ENCODE measurements around the gene AK4. TPM values are rescaled to one million over a fixed set of nuclear protein-coding genes. Genes with fewer than 3 reads are reported as not detected.

AK4 gene
- total RNA-seq, 1 experiment from 2014 or later: 39.2 TPM

DNA sequence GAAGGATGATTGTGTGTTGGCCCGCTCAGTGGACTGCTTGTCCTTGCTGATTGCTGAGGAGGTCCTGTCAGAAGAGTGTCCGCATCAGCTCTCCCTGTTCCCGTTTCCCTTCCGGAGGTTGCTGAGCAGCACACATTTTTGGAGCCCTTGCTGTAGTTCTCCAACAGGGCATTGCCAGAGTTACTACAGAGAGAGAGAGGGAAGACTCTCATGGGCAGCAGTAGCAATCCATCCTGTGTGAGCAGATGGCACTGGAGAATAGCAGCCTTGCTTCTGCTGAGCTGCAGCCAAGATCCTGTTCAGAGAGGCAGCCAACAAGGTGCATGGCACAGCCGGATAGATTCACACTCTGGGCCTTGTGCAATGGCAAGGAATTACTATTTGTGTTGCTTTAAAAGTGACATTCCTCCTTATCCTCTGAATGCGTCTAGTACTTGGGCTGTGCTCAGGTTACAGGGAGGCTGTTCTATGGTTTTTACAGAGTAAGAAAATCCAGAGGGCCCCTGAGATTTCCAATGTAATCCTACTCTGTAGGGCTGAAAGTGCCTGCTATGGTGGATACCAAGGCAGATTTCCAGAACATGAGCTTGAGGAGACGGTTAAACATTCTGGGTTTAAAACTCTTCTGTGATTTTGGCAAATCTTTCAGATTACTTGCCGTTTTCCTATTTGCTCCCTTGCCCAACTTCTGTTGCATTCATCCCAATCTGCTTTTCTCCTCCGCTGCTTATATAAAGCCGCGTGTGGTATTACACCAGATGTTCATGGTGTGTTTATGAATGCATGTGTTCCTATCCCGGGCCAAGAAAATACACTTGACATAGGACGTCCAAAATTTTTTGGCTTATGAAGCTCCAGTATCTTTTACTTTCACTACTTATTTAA lies 27.4 kb downstream of the AK4 start:
- no peak for DNase-seq (ENCODE audit: low read depth)

DNA sequence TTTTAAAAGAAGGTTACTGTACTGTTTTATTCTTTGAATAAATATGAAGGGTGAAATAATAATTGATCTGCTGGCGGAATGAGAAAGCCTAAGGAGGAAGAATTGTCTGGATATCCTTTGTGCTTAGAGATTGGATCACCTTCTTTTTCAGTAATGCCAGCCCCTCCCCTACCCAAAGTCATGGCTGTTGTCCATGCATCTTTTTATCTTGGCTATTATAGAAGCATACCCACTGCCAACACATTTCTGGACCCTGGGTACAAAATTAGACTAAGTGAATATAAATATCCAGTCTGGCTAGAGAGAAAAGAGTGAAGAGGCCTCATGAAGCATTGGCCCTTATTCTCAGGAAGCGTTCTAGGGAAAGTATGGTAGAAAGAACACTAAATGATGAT lies 28.1 kb downstream of the AK4 start:
- DNase-seq (ENCODE audit: low read depth): no peak

GRCh38 chr1:65176591-65176990 lies 28.6 kb downstream of the AK4 start:
- DNase-seq (ENCODE audit: low read depth): no peak

DNA sequence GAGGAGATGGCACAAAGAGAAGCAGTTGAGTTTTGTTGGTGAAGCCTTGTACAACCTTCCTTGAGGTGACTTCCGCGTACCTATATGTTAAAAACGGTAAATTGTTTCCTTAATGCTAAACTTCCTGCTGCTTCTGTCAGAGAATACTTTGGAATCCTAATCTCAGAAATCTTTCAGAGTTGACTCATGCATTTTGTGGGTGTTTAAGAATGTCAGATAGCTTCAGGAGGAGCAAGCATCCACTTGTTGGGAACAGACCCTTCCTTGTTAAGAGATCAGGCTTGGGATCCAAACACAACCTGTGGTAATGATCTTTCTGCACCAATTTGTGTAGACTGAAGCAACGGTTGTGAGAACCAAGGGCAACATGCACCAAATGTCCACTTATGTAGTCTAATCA lies 29.5 kb downstream of the AK4 start:
- DNase-seq (ENCODE audit: low read depth): peak; percentile 93

DNA sequence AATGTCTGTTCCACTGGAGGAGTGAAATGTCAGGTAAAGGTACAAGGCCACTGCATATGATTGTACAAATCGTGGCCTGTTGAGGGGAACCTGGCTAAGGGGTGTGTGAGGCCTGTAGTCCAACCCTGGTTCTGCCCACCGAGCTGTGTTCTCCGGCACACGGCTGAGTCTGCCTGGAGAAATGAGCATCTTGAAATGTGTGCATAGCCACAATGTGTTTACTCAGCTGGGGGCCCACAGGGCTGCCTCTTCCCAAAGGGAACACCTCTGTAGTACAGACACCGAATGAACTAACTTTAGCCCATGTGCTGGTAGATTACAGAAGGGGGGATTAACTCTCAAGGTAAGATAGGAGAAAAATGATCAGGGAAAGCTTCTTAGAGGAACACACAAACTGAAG lies 30.2 kb downstream of the AK4 start:
- no peak for DNase-seq (ENCODE audit: low read depth)

DNA sequence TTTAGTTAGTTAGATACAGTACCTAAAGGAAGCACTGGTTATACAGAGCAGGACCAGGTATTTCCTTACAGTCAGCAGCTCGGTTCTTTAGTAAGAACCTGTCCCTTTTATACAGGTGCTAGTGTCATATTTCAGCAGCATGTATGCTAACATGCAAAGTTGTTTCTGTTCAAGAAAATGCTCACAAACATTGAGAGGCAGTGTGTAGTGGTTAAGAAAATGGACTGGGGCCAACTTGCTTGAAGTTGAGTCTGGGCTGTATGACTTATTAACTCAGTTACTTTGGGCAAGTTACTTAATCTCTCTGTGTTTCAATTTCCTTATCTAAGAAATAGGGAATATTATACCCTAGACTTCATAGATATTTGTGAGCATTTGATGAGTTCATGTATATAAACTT lies 31.1 kb downstream of the AK4 start:
- no peak for DNase-seq (ENCODE audit: low read depth)

DNA sequence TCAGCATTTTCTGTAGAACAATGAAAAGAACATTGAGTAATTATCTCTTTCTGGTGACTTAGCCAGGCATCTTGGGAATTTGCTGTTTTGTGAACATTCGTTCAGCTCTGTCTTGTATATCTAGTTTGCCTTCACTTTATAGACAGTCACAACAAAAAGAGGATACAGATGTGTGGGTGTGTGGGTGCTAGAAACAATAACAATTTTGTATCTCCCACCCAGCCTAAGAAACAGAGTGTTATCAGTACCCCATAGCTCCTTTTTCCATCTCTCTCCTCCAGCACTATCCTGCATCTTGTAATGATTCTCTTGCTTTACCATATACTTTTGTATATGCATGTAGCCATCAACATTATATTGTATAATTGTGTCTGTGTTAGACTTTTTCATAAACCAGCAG lies 33.0 kb downstream of the AK4 start:
- DNase-seq (ENCODE audit: low read depth): no peak

DNA sequence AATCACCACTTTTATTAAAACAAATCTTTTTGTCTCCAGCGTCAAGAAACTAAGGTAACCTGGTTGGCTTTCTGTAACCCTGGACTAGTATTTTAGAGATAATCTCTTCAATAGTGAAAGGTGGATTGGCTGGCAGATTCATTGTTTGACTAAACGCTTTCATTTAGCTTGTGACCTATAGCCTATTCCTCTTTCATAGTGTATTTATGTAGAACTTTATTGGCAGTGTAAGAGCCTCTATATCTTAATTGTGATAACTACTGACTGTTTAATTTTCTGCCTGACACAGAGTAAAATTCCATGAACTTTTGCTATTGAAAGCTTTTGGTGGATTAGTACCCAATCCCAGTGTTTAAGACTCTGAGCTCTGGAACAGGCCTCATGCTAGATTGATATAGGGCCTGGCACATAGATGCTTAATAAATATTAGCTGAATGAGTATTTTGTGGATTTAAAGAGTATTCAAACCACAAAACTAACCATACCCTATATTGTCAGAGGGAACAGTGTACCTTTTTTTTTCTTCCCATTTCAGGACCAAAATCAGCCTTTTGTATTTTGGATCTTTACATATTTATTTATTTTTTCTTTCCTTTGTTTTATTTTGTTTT lies 34.8 kb downstream of the AK4 start:
- DNase-seq (ENCODE audit: low read depth): no peak

- DNase-seq (ENCODE audit: low read depth): no peak
These were observed 41.6 kb downstream of the AK4 start for GRCh38 chr1:65189576-65190115.

DNA sequence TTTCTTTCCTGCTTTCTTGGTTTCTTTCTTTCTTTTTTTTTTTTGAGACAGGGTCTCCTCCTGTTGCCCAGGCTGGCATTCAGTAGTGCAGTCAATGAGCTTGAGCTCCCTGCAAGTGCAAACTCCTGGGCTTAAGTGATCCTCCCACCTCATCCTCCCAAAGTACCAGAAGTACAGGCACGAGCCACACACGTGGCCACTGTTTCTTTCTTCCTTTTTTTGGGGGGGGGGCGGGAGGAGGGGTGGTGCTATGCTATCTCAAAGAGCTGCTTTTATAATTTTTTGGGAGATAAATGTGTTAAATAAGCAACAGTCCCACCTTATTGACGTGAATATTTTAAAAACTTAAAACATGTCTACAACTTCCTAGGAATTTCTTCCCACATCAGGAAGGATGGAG lies 42.2 kb downstream of the AK4 start:
- DNase-seq (ENCODE audit: low read depth): no peak

DNA sequence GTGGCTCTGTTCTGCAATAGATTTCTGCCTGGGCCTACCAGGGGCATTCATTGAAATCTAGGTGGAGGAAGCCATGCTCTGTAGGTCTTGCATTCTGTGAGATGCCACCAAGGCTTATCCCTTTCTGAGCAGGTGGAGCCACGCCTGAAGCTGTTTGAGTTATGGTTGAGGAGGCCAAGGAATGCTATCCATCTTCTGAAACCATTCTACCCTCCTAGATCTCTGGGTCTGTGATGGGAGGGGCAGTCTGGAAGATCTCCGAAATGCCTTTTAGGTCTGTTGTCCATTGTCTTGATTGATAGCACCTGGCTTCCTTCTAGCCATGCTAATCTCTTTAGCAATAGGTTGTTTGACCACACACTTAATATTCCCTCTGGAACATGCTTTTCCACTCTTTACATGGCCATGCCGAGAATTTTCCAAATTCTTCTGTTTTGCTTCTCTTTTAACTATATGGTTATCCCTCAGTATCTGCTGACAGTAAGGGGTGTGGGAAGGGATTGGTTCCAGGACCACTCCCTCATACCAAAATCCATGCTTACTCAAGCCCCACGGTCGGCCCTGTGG lies 45.2 kb downstream of the AK4 start:
- no peak for DNase-seq (ENCODE audit: low read depth)

- DNase-seq (ENCODE audit: low read depth): peak; percentile 55
These were observed 47.8 kb downstream of the AK4 start for GRCh38 chr1:65195495-65196417.

- DNase-seq (ENCODE audit: low read depth): no peak
These were observed 48.9 kb downstream of the AK4 start for GRCh38 chr1:65196926-65197325.

- DNase-seq (ENCODE audit: low read depth): no peak
These were observed 49.6 kb downstream of the AK4 start for GRCh38 chr1:65197636-65198035.

DNA sequence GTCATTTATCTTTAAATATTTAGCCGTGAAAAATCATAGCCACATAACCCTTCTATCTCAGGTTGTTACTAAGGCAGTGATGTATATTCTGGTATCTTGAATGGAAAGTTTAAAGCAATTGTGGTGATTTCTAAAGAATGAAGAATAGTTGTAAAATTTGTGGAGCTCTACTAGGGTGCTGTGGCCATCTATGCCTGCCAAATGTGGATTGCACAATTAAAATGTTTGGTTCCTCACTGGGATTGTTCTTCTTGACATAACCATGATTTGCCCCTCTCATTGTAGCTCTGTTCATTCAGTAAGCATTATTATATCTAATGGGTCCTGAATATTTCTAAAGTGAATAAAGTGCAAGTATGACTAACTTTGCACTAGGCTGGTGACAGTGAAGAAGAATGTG lies 50.1 kb downstream of the AK4 start:
- no peak for DNase-seq (ENCODE audit: low read depth)

GRCh38 chr1:65200411-65200810 lies 52.4 kb downstream of the AK4 start:
- DNase-seq (ENCODE audit: low read depth): no peak

DNA sequence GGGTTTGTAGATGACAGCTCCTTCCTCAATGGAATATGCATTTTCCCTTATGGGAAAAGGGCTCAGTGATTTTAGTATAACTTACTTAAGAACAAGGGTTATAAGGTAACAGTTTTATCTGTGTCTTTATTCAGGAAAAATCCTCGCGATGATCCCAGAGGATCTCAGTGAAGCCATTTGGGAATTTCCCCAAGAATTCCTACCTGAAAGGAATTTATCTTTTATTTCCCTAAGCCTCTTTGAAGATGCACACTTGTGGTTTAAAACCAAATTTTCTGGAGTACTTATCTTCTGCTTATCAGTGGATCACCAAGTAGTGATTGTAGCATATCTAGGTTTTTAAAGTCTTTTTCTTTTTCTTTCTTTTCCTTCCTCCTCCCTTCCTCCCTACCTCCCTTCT lies 58.8 kb downstream of the AK4 start:
- no peak for DNase-seq (ENCODE audit: low read depth)

GRCh38 chr1:65207317-65207716 lies 59.3 kb downstream of the AK4 start:
- DNase-seq (ENCODE audit: low read depth): no peak

DNA sequence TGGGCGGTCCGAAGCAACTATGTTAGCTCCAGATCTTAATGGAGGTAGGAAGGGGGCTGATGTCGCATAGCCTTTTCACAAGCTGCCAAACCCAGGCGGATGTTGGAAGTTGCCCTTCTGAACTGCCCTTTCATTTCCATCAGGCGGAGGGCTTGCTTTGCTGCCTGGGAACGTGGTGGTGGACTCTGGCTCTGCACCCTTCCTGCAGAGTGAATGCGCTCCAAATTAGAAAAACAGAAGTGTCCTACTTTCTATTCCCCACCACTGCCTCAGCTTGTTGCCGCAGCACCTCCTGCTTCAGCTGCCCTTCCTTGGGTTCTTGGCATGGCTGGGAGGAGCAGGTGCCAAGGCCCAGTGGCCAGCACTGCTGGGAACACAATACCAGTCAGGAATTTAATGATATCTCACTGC lies 60.6 kb downstream of the AK4 start:
- no peak for DNase-seq (ENCODE audit: low read depth)

GRCh38 chr1:65209005-65209885 lies 61.2 kb downstream of the AK4 start:
- DNase-seq (ENCODE audit: low read depth): peak; percentile 51
